Measurements from ENCODE around the gene PEAK1. TPM values are rescaled to one million over a fixed set of nuclear protein-coding genes. Genes with fewer than 3 reads are reported as not detected.

Gene PEAK1
- total RNA-seq, 1 experiment from 2014 or later: 18.4 TPM

DNA sequence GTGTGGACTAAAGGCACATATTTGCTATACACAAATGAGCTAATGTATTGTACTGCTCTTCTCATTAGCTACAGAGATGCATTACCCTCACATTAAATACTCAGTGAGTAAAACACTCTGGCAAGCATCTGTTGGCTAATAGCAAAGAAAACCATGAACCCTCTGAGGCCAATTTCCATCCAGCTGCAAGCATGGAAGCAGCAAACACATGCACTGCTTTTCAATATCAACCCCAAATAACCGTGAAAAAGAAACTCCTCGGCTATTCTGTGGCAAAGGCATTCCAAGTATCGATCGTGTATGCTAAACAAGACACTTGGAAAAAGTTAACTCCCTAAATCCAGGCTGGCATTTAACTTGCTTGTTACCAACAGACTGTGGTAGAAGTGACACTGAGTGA, 67.0 kb downstream of the PEAK1 start:
- Histone ChIP-seq H3K9me3 (no peaks in the 10 kb centered on the region), H3K4me1 (no peaks in the 10 kb centered on the region), H3K4me3 (ENCODE audit: low read depth, low read length) (no peak overlapping the region), H3K27me3 (replicated peaks; ENCODE audit: control insufficient read depth, insufficient read depth, low read length) (no peaks in the 10 kb centered on the region), H3K36me3 (ENCODE audit: control insufficient read depth, insufficient read depth, low read length) (no peaks in the 10 kb centered on the region)
- H3K9me3 Mint-ChIP-seq (ENCODE audit: unreplicated experiment): no peaks in the 10 kb centered on the region
- no peaks in the 10 kb centered on the region for H3K27me3 Mint-ChIP-seq (ENCODE audit: insufficient read depth, unreplicated experiment)
- H3K36me3 Mint-ChIP-seq (ENCODE audit: insufficient read depth, unreplicated experiment): no peaks in the 10 kb centered on the region
- intact Hi-C loops (cut with micrococcal nuclease; ENCODE audit: unreplicated experiment): no loop called here
- TF ChIP-seq, protein P1, sequence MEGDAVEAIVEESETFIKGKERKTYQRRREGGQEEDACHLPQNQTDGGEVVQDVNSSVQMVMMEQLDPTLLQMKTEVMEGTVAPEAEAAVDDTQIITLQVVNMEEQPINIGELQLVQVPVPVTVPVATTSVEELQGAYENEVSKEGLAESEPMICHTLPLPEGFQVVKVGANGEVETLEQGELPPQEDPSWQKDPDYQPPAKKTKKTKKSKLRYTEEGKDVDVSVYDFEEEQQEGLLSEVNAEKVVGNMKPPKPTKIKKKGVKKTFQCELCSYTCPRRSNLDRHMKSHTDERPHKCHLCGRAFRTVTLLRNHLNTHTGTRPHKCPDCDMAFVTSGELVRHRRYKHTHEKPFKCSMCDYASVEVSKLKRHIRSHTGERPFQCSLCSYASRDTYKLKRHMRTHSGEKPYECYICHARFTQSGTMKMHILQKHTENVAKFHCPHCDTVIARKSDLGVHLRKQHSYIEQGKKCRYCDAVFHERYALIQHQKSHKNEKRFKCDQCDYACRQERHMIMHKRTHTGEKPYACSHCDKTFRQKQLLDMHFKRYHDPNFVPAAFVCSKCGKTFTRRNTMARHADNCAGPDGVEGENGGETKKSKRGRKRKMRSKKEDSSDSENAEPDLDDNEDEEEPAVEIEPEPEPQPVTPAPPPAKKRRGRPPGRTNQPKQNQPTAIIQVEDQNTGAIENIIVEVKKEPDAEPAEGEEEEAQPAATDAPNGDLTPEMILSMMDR (IDR thresholded peaks at IDR 0.05; ENCODE audit: insufficient read depth in 1 of 2, low read depth in 1 of 2, low read length in 1 of 2, severe bottlenecking in 1 of 2, unreplicated experiment in 1 of 2): no peak
- ChIA-PET POLR2A (no interaction called here), CTCF (no interaction called here)
- no TSS peak for BruUV-seq (replicated peaks)
- DNase-seq: no peak
- no peak overlapping the region for H3K27ac Mint-ChIP-seq (ENCODE audit: unreplicated experiment)
- peaks cover 8% of the 10 kb centered on the region for H3K4me1 Mint-ChIP-seq (ENCODE audit: low read depth, unreplicated experiment)
- H3K4me3 Mint-ChIP-seq (ENCODE audit: unreplicated experiment): no peak overlapping the region

DNA sequence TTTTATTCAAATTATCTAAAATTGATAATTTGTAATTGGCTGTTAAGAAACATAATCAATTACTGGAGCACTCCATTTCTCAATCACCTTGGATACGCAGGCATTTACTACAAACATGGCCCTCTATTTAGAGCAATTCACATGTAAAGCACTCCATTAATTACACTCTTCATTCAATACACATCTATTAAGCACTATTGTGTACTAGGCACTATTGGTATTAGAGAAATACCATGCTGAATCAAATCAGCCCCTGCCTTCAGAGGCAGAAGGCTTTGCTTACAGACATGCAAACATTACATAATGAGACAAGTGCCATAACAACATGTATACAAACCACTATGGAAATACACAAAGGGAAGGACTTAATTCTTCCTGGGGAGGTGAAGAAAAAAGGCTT, 69.1 kb downstream of the PEAK1 start:
- no peak overlapping the region for H3K27ac Mint-ChIP-seq (ENCODE audit: unreplicated experiment)
- H3K9me3 Mint-ChIP-seq (ENCODE audit: unreplicated experiment): no peaks in the 10 kb centered on the region
- DNase-seq: no peak
- ChIA-PET CTCF (interaction anchor here (0.7 to 0.9 kb wide), 2 partner anchors 8 to 164 kb away, joined by 3 read pairs; no protein-coding TSS in a partner anchor), POLR2A (no interaction called here)
- BruUV-seq (replicated peaks): no TSS peak
- H3K4me3 ChIP-seq (ENCODE audit: low read depth, low read length): no peak overlapping the region
- H3K27me3 Mint-ChIP-seq (ENCODE audit: insufficient read depth, unreplicated experiment): no peaks in the 10 kb centered on the region
- H3K4me1 ChIP-seq: peaks cover 14% of the 10 kb centered on the region
- no peaks in the 10 kb centered on the region for H3K9me3 ChIP-seq
- H3K4me3 Mint-ChIP-seq (ENCODE audit: unreplicated experiment): no peak overlapping the region
- peaks cover 18% of the 10 kb centered on the region for H3K4me1 Mint-ChIP-seq (ENCODE audit: low read depth, unreplicated experiment)
- H3K36me3 ChIP-seq (ENCODE audit: control insufficient read depth, insufficient read depth, low read length): no peaks in the 10 kb centered on the region
- H3K27me3 ChIP-seq (replicated peaks; ENCODE audit: control insufficient read depth, insufficient read depth, low read length): no peaks in the 10 kb centered on the region
- TF ChIP-seq, protein P1 (IDR thresholded peaks at IDR 0.05; ENCODE audit: insufficient read depth in 1 of 2, low read depth in 1 of 2, low read length in 1 of 2, severe bottlenecking in 1 of 2, unreplicated experiment in 1 of 2): no peak
- intact Hi-C loops (cut with micrococcal nuclease; ENCODE audit: unreplicated experiment): no loop called here
- H3K36me3 Mint-ChIP-seq (ENCODE audit: insufficient read depth, unreplicated experiment): no peaks in the 10 kb centered on the region

DNA sequence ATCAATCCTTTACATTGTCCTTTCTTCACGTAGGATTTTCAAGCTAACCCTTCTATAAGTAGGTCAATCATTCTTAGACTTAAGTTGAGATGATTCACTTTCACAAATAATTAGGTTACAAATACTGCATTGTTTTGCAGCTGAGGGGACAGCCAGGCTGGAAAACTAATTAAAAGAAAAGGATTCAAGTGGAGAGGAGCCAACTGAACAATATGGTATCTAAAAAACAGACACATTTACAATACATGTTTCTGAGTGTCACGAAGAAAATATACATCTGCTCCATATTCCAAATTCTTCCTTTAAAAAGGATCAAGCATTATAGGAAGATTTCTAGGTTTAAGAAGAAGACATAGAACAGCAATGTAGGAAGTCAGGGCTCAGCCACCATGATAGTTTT, 70.2 kb downstream of the PEAK1 start:
- H3K9me3 ChIP-seq: no peaks in the 10 kb centered on the region
- peaks cover 14% of the 10 kb centered on the region for H3K4me1 ChIP-seq
- H3K4me3 ChIP-seq (ENCODE audit: low read depth, low read length): no peak overlapping the region
- peaks cover 18% of the 10 kb centered on the region for H3K4me1 Mint-ChIP-seq (ENCODE audit: low read depth, unreplicated experiment)
- no peaks in the 10 kb centered on the region for H3K27me3 Mint-ChIP-seq (ENCODE audit: insufficient read depth, unreplicated experiment)
- no peaks in the 10 kb centered on the region for H3K36me3 ChIP-seq (ENCODE audit: control insufficient read depth, insufficient read depth, low read length)
- H3K27ac Mint-ChIP-seq (ENCODE audit: unreplicated experiment): no peak overlapping the region
- ChIA-PET POLR2A (no interaction called here), CTCF (interaction anchor here (0.9 kb wide), 1 partner anchor 163 kb away, joined by 3 read pairs; no protein-coding TSS in a partner anchor)
- intact Hi-C loops (cut with micrococcal nuclease; ENCODE audit: unreplicated experiment): no loop called here
- TF ChIP-seq, protein P1 (IDR thresholded peaks at IDR 0.05; ENCODE audit: insufficient read depth in 1 of 2, low read depth in 1 of 2, low read length in 1 of 2, severe bottlenecking in 1 of 2, unreplicated experiment in 1 of 2): no peak
- H3K27me3 ChIP-seq (replicated peaks; ENCODE audit: control insufficient read depth, insufficient read depth, low read length): no peaks in the 10 kb centered on the region
- no peaks in the 10 kb centered on the region for H3K36me3 Mint-ChIP-seq (ENCODE audit: insufficient read depth, unreplicated experiment)
- DNase-seq: no peak
- H3K9me3 Mint-ChIP-seq (ENCODE audit: unreplicated experiment): no peaks in the 10 kb centered on the region
- no TSS peak for BruUV-seq (replicated peaks)
- H3K4me3 Mint-ChIP-seq (ENCODE audit: unreplicated experiment): no peak overlapping the region
